Loucy (cell line): ENCODE results near the gene PARD3B.

ENCODE experiments used
- H2AFZ ChIP-seq: fragments of 200-600 bp; sonication (generic); 2 replicates; pipeline ENCODE4 v1.6.0; 2016; ENCODE audit warnings: antibody characterized with exemption, mild to moderate bottlenecking, low read length, moderate library complexity
- H3F3A ChIP-seq: fragments of 200-600 bp; 2 replicates; pipeline ENCODE4 v1.6.0; 2016; ENCODE audit warnings: antibody characterized with exemption, low read depth, mild to moderate bottlenecking
- H3K27me3 ChIP-seq: fragments of 200-600 bp; sonication (generic); 2 replicates; pipeline ENCODE4 v1.6.1; 2014; ENCODE audit warnings: low read length, mild to moderate bottlenecking; ENCODE audit not compliant: insufficient read depth, poor library complexity, severe bottlenecking
- H3K36me3 ChIP-seq: fragments of 200-600 bp; sonication (generic); 2 replicates; pipeline ENCODE4 v1.6.1; 2016; ENCODE audit warnings: low read length; ENCODE audit not compliant: insufficient read depth
- H3K4me1 ChIP-seq: fragments of 200-600 bp; sonication (generic); 2 replicates; pipeline ENCODE4 v1.5.1; 2014; ENCODE audit warnings: low read length, mild to moderate bottlenecking; ENCODE audit not compliant: insufficient read depth, poor library complexity, severe bottlenecking
- H3K4me2 ChIP-seq: fragments of 200-600 bp; sonication (generic); 2 replicates; pipeline ENCODE4 v1.6.0; 2014; ENCODE audit warnings: antibody characterized with exemption, low read length, low read depth, mild to moderate bottlenecking; ENCODE audit not compliant: poor library complexity, severe bottlenecking
- H3K4me3 ChIP-seq: fragments of 200-600 bp; sonication (generic); 2 replicates; pipeline ENCODE4 v1.5.1; 2014; ENCODE audit warnings: low read length, mild to moderate bottlenecking, mixed read lengths; ENCODE audit not compliant: poor library complexity, severe bottlenecking
- H3K79me2 ChIP-seq: fragments of 200-600 bp; sonication (generic); 2 replicates; pipeline ENCODE4 v1.6.1; 2014; ENCODE audit warnings: low read length; ENCODE audit not compliant: insufficient read depth
- H3K9ac ChIP-seq: fragments of 200-600 bp; sonication (generic); 2 replicates; pipeline ENCODE4 v1.6.0; 2014; ENCODE audit warnings: mild to moderate bottlenecking, low read depth, low read length, moderate library complexity; ENCODE audit not compliant: poor library complexity, severe bottlenecking
- H3K9me2 ChIP-seq: fragments of 200-600 bp; sonication (generic); replicated peaks from 2 replicates; pipeline ENCODE4 v1.6.1; 2016; ENCODE audit warnings: low read depth, low read length, mixed read lengths
- H3K9me3 ChIP-seq: fragments of 200-600 bp; sonication (generic); 2 replicates; pipeline ENCODE4 v1.6.1; 2014; ENCODE audit warnings: mild to moderate bottlenecking, antibody characterized with exemption, low read length, low read depth; ENCODE audit not compliant: insufficient read depth
- H4K20me1 ChIP-seq: fragments of 200-600 bp; sonication (generic); 2 replicates; pipeline ENCODE4 v1.6.0; 2014; ENCODE audit warnings: antibody characterized with exemption, low read length, mild to moderate bottlenecking; ENCODE audit not compliant: insufficient read depth, poor library complexity, severe bottlenecking
- EZH2phosphoT487 ChIP-seq: fragments of 200-600 bp; IDR thresholded peaks from 2 replicates; pipeline ENCODE4 v1.6.1; 2018; ENCODE audit warnings: antibody characterized with exemption, mild to moderate bottlenecking, moderate library complexity, borderline replicate concordance
- TF ChIP-seq, protein P1 (sequence below): fragments of 200-600 bp; sonication (generic); conservative IDR thresholded peaks from 2 replicates; pipeline ENCODE4 v1.5.1; 2014; ENCODE audit warnings: mild to moderate bottlenecking, antibody characterized with exemption, low read length

Gene PARD3B

GRCh38 chr2:204645018-204645773, 99.9 kb downstream of the PARD3B start:
- no peaks in the 10 kb centered on the region for H3F3A ChIP-seq
- H3K9ac ChIP-seq = no peak overlapping the region

DNA sequence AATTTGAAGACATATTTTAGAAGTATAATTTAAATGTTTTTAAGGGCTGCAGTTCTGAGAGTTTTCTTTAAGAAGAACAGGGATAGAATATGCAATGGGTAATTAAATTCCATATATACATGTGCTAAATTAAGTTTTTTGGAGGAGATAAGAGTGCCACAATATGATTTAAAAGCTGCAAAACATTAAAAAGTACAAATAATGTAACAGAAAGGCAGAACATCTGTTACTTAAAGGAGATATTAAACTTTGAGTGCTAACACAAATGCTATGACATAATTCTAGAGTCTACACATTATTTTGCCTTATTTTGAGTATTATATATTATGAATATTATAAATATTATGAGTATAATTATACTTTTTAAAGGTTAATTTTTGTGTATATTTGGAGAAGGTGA, 102.4 kb downstream of the PARD3B start:
- Histone ChIP-seq H4K20me1 (no peaks in the 10 kb centered on the region), H3K79me2 (no peaks in the 10 kb centered on the region), H3K9ac (no peak overlapping the region), H3K27me3 (no peaks in the 10 kb centered on the region), H3K9me2 (no peaks in the 10 kb centered on the region), H3K36me3 (no peaks in the 10 kb centered on the region), H3F3A (no peaks in the 10 kb centered on the region), H3K4me2 (no peak overlapping the region), H3K4me1 (no peaks in the 10 kb centered on the region), H3K9me3 (peaks cover 5% of the 10 kb centered on the region; the same call in 1 of the 2 replicates), H3K4me3 (no peak overlapping the region), H2AFZ (no peak overlapping the region)
- TF ChIP-seq EZH2phosphoT487 = no peak

More at GRCh38 chr2:204645018-204645773, 99.9 kb downstream of the PARD3B start:
- Histone ChIP-seq H3K36me3 (no peaks in the 10 kb centered on the region), H3K9me2 (no peaks in the 10 kb centered on the region), H3K79me2 (no peaks in the 10 kb centered on the region), H3K4me1 (no peaks in the 10 kb centered on the region), H3K4me3 (no peak overlapping the region), H4K20me1 (no peaks in the 10 kb centered on the region), H2AFZ (no peak overlapping the region), H3K27me3 (no peaks in the 10 kb centered on the region), H3K9me3 (no peaks in the 10 kb centered on the region), H3K4me2 (no peak overlapping the region)
- no peak for TF ChIP-seq EZH2phosphoT487
- TF ChIP-seq, protein P1, sequence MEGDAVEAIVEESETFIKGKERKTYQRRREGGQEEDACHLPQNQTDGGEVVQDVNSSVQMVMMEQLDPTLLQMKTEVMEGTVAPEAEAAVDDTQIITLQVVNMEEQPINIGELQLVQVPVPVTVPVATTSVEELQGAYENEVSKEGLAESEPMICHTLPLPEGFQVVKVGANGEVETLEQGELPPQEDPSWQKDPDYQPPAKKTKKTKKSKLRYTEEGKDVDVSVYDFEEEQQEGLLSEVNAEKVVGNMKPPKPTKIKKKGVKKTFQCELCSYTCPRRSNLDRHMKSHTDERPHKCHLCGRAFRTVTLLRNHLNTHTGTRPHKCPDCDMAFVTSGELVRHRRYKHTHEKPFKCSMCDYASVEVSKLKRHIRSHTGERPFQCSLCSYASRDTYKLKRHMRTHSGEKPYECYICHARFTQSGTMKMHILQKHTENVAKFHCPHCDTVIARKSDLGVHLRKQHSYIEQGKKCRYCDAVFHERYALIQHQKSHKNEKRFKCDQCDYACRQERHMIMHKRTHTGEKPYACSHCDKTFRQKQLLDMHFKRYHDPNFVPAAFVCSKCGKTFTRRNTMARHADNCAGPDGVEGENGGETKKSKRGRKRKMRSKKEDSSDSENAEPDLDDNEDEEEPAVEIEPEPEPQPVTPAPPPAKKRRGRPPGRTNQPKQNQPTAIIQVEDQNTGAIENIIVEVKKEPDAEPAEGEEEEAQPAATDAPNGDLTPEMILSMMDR = no peak

DNA sequence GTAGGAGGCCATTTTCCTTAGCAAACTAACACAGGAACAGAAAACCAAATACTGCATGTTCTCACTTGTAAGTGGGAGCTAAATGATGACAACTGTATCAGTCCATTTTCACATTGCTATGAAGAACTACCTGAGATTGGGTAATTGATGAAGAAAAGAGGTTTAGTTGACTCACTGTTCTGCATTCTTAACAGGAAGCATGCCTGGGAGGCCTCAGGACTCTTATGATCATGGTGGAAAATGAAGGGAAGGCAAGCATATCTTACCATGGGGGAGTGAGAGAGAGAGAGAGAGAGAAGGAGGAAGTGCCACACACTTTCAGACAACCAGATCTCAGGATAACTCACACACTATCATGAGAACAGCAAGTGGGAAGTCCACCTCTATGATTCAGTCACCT, 105.3 kb downstream of the PARD3B start:
- Histone ChIP-seq H3K27me3 (no peaks in the 10 kb centered on the region), H3K4me2 (no peak overlapping the region), H2AFZ (no peak overlapping the region), H3K9me3 (peaks cover 5% of the 10 kb centered on the region; the same call in 1 of the 2 replicates), H3F3A (no peaks in the 10 kb centered on the region), H3K4me3 (no peak overlapping the region), H3K4me1 (no peaks in the 10 kb centered on the region), H4K20me1 (no peaks in the 10 kb centered on the region), H3K9me2 (no peaks in the 10 kb centered on the region), H3K9ac (no peak overlapping the region), H3K79me2 (no peaks in the 10 kb centered on the region), H3K36me3 (no peaks in the 10 kb centered on the region)
- no peak for TF ChIP-seq EZH2phosphoT487
- TF ChIP-seq, protein P1 = no peak

DNA sequence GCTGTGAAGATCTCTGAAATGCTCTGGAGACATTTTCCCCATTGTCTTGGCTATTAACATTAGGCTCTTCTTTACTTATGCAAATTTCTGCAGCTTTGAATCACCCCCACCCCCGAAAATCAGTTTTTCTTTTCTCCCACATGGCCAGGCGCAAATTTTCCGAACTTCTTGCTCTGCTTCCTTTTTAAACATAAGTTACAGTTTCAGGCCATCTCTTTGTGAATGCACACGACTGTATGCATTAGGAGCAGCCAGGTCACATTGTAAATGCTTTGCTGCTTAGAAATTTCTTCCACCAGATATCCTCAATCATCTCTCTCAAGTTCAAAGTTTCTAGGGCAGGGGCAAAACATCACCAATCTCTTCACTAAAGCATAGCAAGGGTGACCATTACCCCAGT, 106.8 kb downstream of the PARD3B start:
- no peak for TF ChIP-seq EZH2phosphoT487
- TF ChIP-seq, protein P1 = no peak
- Histone ChIP-seq H3K9ac (no peak overlapping the region), H3K9me2 (no peaks in the 10 kb centered on the region), H3K36me3 (no peaks in the 10 kb centered on the region), H3K27me3 (no peaks in the 10 kb centered on the region), H2AFZ (no peak overlapping the region), H3K4me3 (no peak overlapping the region), H3F3A (no peaks in the 10 kb centered on the region), H3K4me2 (no peak overlapping the region), H4K20me1 (no peaks in the 10 kb centered on the region), H3K79me2 (no peaks in the 10 kb centered on the region), H3K9me3 (peaks cover 5% of the 10 kb centered on the region; the same call in 1 of the 2 replicates), H3K4me1 (no peaks in the 10 kb centered on the region)
